NCI-H1105 treated with DMSO at 0.1 percent for 48 hours (cell line): ENCODE results near the gene ZIC3.
A peak's percentile ranks its signal among the peaks of the same experiment; 100 is the strongest.
"Not testable (repeated sequence)": the region's sequence is repeated elsewhere in the genome, so short reads cannot be mapped to it uniquely, and the experiment has no call there.

Source experiments
- DNase-seq: peaks from one replicate; lab custom pipeline; 2025; lab: John Stamatoyannopoulos, UW

Gene ZIC3

GRCh38 chrX:137565921-137566745, at the start of gene ZIC3:
ZIC3 (plus strand) TSS chrX:137566127; CDS start chrX:137566692, 565 bp downstream.
- DNase-seq, result peak; percentile 80

GRCh38 chrX:137519459-137519858, 46.5 kb upstream of the ZIC3 start:
- DNase-seq, result no peak

- no peak for DNase-seq
Measured at GRCh38 chrX:137545711-137546651, 19.9 kb upstream of the ZIC3 start.

GRCh38 chrX:137547291-137547690, 18.6 kb upstream of the ZIC3 start:
- DNase-seq, result no peak

- no peak for DNase-seq
Measured at GRCh38 chrX:137548261-137548660, 17.7 kb upstream of the ZIC3 start.

- DNase-seq, result no peak
Measured at GRCh38 chrX:137549073-137549472, 16.9 kb upstream of the ZIC3 start.

GRCh38 chrX:137549851-137550664, 15.9 kb upstream of the ZIC3 start:
- no peak for DNase-seq

GRCh38 chrX:137550665-137551261, 15.2 kb upstream of the ZIC3 start:
- DNase-seq, result no peak

- not testable (repeated sequence) for DNase-seq
Measured at GRCh38 chrX:137552098-137552497, 13.8 kb upstream of the ZIC3 start.

- DNase-seq, result no peak
Measured at GRCh38 chrX:137562096-137562495, 3.8 kb upstream of the ZIC3 start.

- no peak for DNase-seq
Measured at GRCh38 chrX:137563681-137564651, 2.0 kb upstream of the ZIC3 start.

GRCh38 chrX:137565318-137565904, 516 bp upstream of the ZIC3 start:
- no peak for DNase-seq

- peak; percentile 16 for DNase-seq
Measured at GRCh38 chrX:137566746-137567679, 1.1 kb downstream of the ZIC3 start.

GRCh38 chrX:137567682-137568232, 1.8 kb downstream of the ZIC3 start:
- peak; percentile 19 for DNase-seq

GRCh38 chrX:137568741-137569469, 3.0 kb downstream of the ZIC3 start:
- peak; percentile 60 for DNase-seq

- DNase-seq, result no peak
Measured at GRCh38 chrX:137569470-137569891, 3.6 kb downstream of the ZIC3 start.

GRCh38 chrX:137573324-137574101, 7.6 kb downstream of the ZIC3 start:
- no peak for DNase-seq
